Measurements from ENCODE around the gene GRIK4. TPM values are rescaled to one million over a fixed set of nuclear protein-coding genes. Genes with fewer than 3 reads are reported as not detected.

Gene GRIK4
- total and polyA plus RNA-seq, 4 donors: 0.05 to 0.25 (median 0.06) TPM; not detected in 1

DNA sequence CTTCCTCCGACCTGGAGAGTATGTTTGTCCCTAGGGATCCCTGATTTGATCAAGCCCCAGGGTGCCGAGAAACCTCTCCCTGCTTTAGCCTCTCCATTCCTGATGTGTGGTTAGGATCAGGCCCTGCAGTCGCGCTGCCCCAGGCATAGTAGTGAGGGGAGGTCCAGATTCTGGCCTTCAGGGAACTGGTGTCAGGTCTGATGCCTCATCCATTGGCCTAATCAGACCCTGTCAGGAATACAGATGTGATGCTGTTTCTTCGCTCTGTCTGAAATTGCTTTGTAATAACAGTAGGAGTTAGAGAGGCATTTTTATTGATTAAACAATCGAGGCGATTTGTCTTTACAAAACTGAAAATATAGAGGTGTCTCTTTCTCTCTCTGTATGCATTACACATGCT is 75.2 kb downstream of the GRIK4 start:
- no peak for DNase-seq (ENCODE audit: low spot score)
- Histone ChIP-seq H3K4me1 (ENCODE audit: control insufficient read depth in 4 of 4, insufficient read depth in 4 of 4, low read length in 3 of 4) (no peaks in the 10 kb centered on the region), H3K4me3 (ENCODE audit: low read depth in 1 of 3, low read length in 3 of 3) (no peak overlapping the region), H3K27me3 (ENCODE audit: control insufficient read depth in 4 of 4, insufficient read depth in 4 of 4, low read length in 3 of 4) (peaks cover 0 to 6% (median 0%) of the 10 kb centered on the region in 4 donors), H3K27ac (ENCODE audit: low read depth in 1 of 2, low read length in 2 of 2) (no peak overlapping the region), H3K9me3 (ENCODE audit: control insufficient read depth in 4 of 4, low read length in 3 of 4) (peaks cover 0 to 6% (median 2%) of the 10 kb centered on the region in 4 donors), H3K9ac (ENCODE audit: low read depth in 1 of 2, low read length in 2 of 2) (no peak overlapping the region), H3K36me3 (ENCODE audit: control insufficient read depth in 4 of 4, insufficient read depth in 3 of 4, low read depth in 1 of 4, low read length in 3 of 4) (no peaks in the 10 kb centered on the region)
- no peak for TF ChIP-seq EGR1 (IDR thresholded peaks at IDR 0.05; ENCODE audit: low read depth in 2 of 2)
- TF ChIP-seq, protein P1, sequence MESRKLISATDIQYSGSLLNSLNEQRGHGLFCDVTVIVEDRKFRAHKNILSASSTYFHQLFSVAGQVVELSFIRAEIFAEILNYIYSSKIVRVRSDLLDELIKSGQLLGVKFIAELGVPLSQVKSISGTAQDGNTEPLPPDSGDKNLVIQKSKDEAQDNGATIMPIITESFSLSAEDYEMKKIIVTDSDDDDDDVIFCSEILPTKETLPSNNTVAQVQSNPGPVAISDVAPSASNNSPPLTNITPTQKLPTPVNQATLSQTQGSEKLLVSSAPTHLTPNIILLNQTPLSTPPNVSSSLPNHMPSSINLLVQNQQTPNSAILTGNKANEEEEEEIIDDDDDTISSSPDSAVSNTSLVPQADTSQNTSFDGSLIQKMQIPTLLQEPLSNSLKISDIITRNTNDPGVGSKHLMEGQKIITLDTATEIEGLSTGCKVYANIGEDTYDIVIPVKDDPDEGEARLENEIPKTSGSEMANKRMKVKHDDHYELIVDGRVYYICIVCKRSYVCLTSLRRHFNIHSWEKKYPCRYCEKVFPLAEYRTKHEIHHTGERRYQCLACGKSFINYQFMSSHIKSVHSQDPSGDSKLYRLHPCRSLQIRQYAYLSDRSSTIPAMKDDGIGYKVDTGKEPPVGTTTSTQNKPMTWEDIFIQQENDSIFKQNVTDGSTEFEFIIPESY (IDR thresholded peaks at IDR 0.05): no peak
- TF ChIP-seq GABPA (IDR thresholded peaks at IDR 0.05 in 1 of 2, conservative IDR thresholded peaks at IDR 0.05 in 1 of 2): no peak
- TF ChIP-seq JUND (IDR thresholded peaks at IDR 0.05): no peak
- TF ChIP-seq RXRA (IDR thresholded peaks at IDR 0.05): no peak
- TF ChIP-seq, protein P2, sequence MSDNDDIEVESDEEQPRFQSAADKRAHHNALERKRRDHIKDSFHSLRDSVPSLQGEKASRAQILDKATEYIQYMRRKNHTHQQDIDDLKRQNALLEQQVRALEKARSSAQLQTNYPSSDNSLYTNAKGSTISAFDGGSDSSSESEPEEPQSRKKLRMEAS (IDR thresholded peaks at IDR 0.05): no peak
- TF ChIP-seq HNF4A (conservative IDR thresholded peaks at IDR 0.05): no peak
- TF ChIP-seq FOXA2 (IDR thresholded peaks at IDR 0.05): no peak
- no peak for TF ChIP-seq SP1 (IDR thresholded peaks at IDR 0.05)
- no peak for TF ChIP-seq FOXA1 (IDR thresholded peaks at IDR 0.05)
- TF ChIP-seq RAD21 (IDR thresholded peaks at IDR 0.05): no peak
- TF ChIP-seq, protein P3, sequence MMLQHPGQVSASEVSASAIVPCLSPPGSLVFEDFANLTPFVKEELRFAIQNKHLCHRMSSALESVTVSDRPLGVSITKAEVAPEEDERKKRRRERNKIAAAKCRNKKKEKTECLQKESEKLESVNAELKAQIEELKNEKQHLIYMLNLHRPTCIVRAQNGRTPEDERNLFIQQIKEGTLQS (IDR thresholded peaks at IDR 0.05): no peak
- 86% methylated on average over 7 of the region's 7 CpGs for WGBS

DNA sequence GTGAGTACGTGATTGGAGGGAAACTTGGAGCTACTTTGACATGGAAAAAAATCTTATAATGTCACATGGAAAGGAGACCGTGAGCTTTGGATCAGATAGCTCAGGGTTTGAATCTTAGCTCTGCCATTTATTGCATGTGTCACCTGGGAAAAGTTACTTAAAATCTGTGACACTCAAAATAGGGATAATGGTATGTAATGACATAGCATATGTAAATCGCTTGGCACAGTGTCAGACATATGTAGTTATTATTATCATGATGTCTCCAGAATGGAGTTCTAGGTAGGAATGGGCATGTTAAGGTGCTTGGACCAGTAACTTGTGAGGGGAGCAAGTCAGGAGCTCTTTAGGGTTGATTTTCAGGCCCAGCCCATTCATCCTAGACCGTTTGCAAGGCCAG is 75.8 kb downstream of the GRIK4 start:
- Histone ChIP-seq H3K9me3 (ENCODE audit: control insufficient read depth in 4 of 4, low read length in 3 of 4) (peaks cover 0 to 6% (median 2%) of the 10 kb centered on the region in 4 donors), H3K27ac (ENCODE audit: low read depth in 1 of 2, low read length in 2 of 2) (no peak overlapping the region), H3K4me3 (ENCODE audit: low read depth in 1 of 3, low read length in 3 of 3) (no peak overlapping the region), H3K9ac (ENCODE audit: low read depth in 1 of 2, low read length in 2 of 2) (no peak overlapping the region), H3K36me3 (ENCODE audit: control insufficient read depth in 4 of 4, insufficient read depth in 3 of 4, low read depth in 1 of 4, low read length in 3 of 4) (no peaks in the 10 kb centered on the region), H3K4me1 (ENCODE audit: control insufficient read depth in 4 of 4, insufficient read depth in 4 of 4, low read length in 3 of 4) (no peaks in the 10 kb centered on the region), H3K27me3 (ENCODE audit: control insufficient read depth in 4 of 4, insufficient read depth in 4 of 4, low read length in 3 of 4) (peaks cover 0 to 6% (median 0%) of the 10 kb centered on the region in 4 donors)
- no peak for TF ChIP-seq EGR1 (IDR thresholded peaks at IDR 0.05; ENCODE audit: low read depth in 2 of 2)
- no peak for TF ChIP-seq GABPA (IDR thresholded peaks at IDR 0.05 in 1 of 2, conservative IDR thresholded peaks at IDR 0.05 in 1 of 2)
- TF ChIP-seq NR2F2 (IDR thresholded peaks at IDR 0.05): no peak
- TF ChIP-seq HNF4A (conservative IDR thresholded peaks at IDR 0.05): no peak
- TF ChIP-seq, protein P4, sequence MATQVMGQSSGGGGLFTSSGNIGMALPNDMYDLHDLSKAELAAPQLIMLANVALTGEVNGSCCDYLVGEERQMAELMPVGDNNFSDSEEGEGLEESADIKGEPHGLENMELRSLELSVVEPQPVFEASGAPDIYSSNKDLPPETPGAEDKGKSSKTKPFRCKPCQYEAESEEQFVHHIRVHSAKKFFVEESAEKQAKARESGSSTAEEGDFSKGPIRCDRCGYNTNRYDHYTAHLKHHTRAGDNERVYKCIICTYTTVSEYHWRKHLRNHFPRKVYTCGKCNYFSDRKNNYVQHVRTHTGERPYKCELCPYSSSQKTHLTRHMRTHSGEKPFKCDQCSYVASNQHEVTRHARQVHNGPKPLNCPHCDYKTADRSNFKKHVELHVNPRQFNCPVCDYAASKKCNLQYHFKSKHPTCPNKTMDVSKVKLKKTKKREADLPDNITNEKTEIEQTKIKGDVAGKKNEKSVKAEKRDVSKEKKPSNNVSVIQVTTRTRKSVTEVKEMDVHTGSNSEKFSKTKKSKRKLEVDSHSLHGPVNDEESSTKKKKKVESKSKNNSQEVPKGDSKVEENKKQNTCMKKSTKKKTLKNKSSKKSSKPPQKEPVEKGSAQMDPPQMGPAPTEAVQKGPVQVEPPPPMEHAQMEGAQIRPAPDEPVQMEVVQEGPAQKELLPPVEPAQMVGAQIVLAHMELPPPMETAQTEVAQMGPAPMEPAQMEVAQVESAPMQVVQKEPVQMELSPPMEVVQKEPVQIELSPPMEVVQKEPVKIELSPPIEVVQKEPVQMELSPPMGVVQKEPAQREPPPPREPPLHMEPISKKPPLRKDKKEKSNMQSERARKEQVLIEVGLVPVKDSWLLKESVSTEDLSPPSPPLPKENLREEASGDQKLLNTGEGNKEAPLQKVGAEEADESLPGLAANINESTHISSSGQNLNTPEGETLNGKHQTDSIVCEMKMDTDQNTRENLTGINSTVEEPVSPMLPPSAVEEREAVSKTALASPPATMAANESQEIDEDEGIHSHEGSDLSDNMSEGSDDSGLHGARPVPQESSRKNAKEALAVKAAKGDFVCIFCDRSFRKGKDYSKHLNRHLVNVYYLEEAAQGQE (IDR thresholded peaks at IDR 0.05): no peak
- no peak for TF ChIP-seq RAD21 (IDR thresholded peaks at IDR 0.05)
- no peak for TF ChIP-seq JUND (IDR thresholded peaks at IDR 0.05)
- no peak for TF ChIP-seq TAF1 (conservative IDR thresholded peaks at IDR 0.05)
- TF ChIP-seq, protein P3 (IDR thresholded peaks at IDR 0.05): no peak
- TF ChIP-seq, protein P2 (IDR thresholded peaks at IDR 0.05): no peak
- TF ChIP-seq, protein P1 (IDR thresholded peaks at IDR 0.05): no peak
- no peak for TF ChIP-seq YY1 (IDR thresholded peaks at IDR 0.05)
- TF ChIP-seq SP1 (IDR thresholded peaks at IDR 0.05): no peak
- no peak for TF ChIP-seq HNF4G (IDR thresholded peaks at IDR 0.05)
- no peak for TF ChIP-seq RXRA (IDR thresholded peaks at IDR 0.05)
- no peak for TF ChIP-seq FOXA1 (IDR thresholded peaks at IDR 0.05)
- no peak for TF ChIP-seq FOXA2 (IDR thresholded peaks at IDR 0.05)
- TF ChIP-seq, protein P5, sequence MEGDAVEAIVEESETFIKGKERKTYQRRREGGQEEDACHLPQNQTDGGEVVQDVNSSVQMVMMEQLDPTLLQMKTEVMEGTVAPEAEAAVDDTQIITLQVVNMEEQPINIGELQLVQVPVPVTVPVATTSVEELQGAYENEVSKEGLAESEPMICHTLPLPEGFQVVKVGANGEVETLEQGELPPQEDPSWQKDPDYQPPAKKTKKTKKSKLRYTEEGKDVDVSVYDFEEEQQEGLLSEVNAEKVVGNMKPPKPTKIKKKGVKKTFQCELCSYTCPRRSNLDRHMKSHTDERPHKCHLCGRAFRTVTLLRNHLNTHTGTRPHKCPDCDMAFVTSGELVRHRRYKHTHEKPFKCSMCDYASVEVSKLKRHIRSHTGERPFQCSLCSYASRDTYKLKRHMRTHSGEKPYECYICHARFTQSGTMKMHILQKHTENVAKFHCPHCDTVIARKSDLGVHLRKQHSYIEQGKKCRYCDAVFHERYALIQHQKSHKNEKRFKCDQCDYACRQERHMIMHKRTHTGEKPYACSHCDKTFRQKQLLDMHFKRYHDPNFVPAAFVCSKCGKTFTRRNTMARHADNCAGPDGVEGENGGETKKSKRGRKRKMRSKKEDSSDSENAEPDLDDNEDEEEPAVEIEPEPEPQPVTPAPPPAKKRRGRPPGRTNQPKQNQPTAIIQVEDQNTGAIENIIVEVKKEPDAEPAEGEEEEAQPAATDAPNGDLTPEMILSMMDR (IDR thresholded peaks at IDR 0.05; ENCODE audit: low read depth, low read length, missing input control): no peak
- no peak for DNase-seq (ENCODE audit: low spot score)
- 88% methylated on average over 4 of the region's 4 CpGs for WGBS

Data from liver (tissue), 9 donors.